ENCODE data around the gene ZBTB37.

- TF ChIP-seq MAX (IDR thresholded peaks at IDR 0.05) (no peak), RAD21 (IDR thresholded peaks at IDR 0.05; ENCODE audit: low read depth) (no peak), CEBPB (IDR thresholded peaks at IDR 0.05) (no peak), REST (IDR thresholded peaks at IDR 0.05; ENCODE audit: low read depth) (no peak), NFIC (IDR thresholded peaks at IDR 0.05) (no peak), FOXM1 (IDR thresholded peaks at IDR 0.05; ENCODE audit: borderline replicate concordance, low read depth) (no peak), YY1 (IDR thresholded peaks at IDR 0.05; ENCODE audit: low read depth) (no peak), TCF12 (IDR thresholded peaks at IDR 0.05; ENCODE audit: low read depth) (no peak), USF1 (IDR thresholded peaks at IDR 0.05) (no peak), EP300 (IDR thresholded peaks at IDR 0.05; ENCODE audit: borderline replicate concordance) (no peak), TAF1 (IDR thresholded peaks at IDR 0.05; ENCODE audit: low read depth) (no peak), CREB1 (IDR thresholded peaks at IDR 0.05; ENCODE audit: low read depth) (no peak), ZBTB7A (IDR thresholded peaks at IDR 0.05; ENCODE audit: low read depth) (no peak), EGR1 (IDR thresholded peaks at IDR 0.05) (no peak)
These were observed 11.3 kb upstream of the ZBTB37 start for GRCh38 chr1:173856903-173857302.
